Stomach (tissue), 9 donors: ENCODE data around the gene MPG. TPM values are rescaled to one million over a fixed set of nuclear protein-coding genes. Genes with fewer than 3 reads are reported as not detected.

Experiments used
- DNase-seq, 2 donors: peaks; one replicate each; pipeline versions ENCODE4 v3.0.0 to v3.0.0-alpha.2; 2013 to 2019
- H3K27ac ChIP-seq, 5 donors: fragments of 200-600 bp in 4 of 5; sonication (generic) in 4 of 5; one replicate each; pipeline ENCODE4 v1.5.1; 2013 to 2019; ENCODE audit warnings: mild to moderate bottlenecking in 1 of 5, moderate library complexity in 1 of 5
- H3K27me3 ChIP-seq, 3 donors: fragments of 200-600 bp; sonication (generic); one replicate each; pipeline ENCODE4 v1.5.1; 2017 to 2019; ENCODE audit warnings: mixed run types in 1 of 3
- H3K36me3 ChIP-seq, 4 donors: fragments of 200-600 bp; sonication (generic); 1 replicate in 3 of 4; 2 replicates in 1 of 4; pipeline ENCODE4 v1.5.1; 2016 to 2019
- H3K4me1 ChIP-seq, 4 donors: fragments of 200-600 bp; sonication (generic); one replicate each; pipeline ENCODE4 v1.5.1; 2016 to 2019
- H3K4me3 ChIP-seq, 4 donors: fragments of 200-600 bp; sonication (generic) in 3 of 4; one replicate each; pipeline ENCODE4 v1.5.1; 2016 to 2019; ENCODE audit warnings: mild to moderate bottlenecking in 1 of 4
- H3K9me3 ChIP-seq, 4 donors: fragments of 200-600 bp; sonication (generic); one replicate each; pipeline ENCODE4 v1.5.1; 2016 to 2019
- CTCF ChIP-seq, 7 experiments: fragments of 450-650 bp in 4 of 7; fragments of 200-600 bp in 3 of 7; sonication (generic) in 3 of 7; IDR thresholded peaks; one replicate each; pipeline ENCODE4 v1.5.1; 2016 to 2019; ENCODE audit warnings: antibody characterized with exemption in 7 of 7, control low read depth in 2 of 7, mild to moderate bottlenecking in 1 of 7
- EP300 ChIP-seq: sonication (generic); formaldehyde crosslinking; IDR thresholded peaks from one replicate; pipeline ENCODE4 v1.6.1; 2017; ENCODE audit warnings: antibody characterized with exemption
- POLR2A ChIP-seq, 4 donors: fragments of 450-650 bp; IDR thresholded peaks; one replicate each; pipeline ENCODE4 v1.6.1; 2016; ENCODE audit warnings: antibody characterized with exemption in 4 of 4, control low read depth in 2 of 4, mild to moderate bottlenecking in 1 of 4, moderate library complexity in 1 of 4
- POLR2AphosphoS5 ChIP-seq, 3 donors: sonication (generic); formaldehyde crosslinking; IDR thresholded peaks; one replicate each; pipeline ENCODE4 v1.6.1; 2016; ENCODE audit warnings: antibody characterized with exemption in 3 of 3
- WGBS, 5 donors: extraction: QIAGEN DNeasy Blood & Tissue Kit in 3 of 5; methylation state at CpG; one replicate each; pipeline versions ENCODE4 v1.1.5 to v1.1.7; 2013 to 2018; 5-methylcytosine and 5-hydroxymethylcytosine counted together
- intact Hi-C: fragments of 100-400 bp; cut with DNase I; formaldehyde crosslinking; loops from one replicate; pipeline ENCODE4 v1.15.1; 2023; ENCODE audit warnings: low total_unique reads
- polyA plus RNA-seq, 3 donors: library from polyadenylated mRNA; stranded (reverse); fragments of 200-250 nt; gene quantifications; one replicate each; pipeline ENCODE4 v1.2.3, GENCODE V29; 2013
- total RNA-seq, 5 donors: library from RNA; depleted of rRNA; stranded (reverse); fragments of >200 nt; gene quantifications; one replicate each; pipeline versions ENCODE4 v1.1.0 to v1.2.3, GENCODE V29; 2014 to 2016
- donor health status: healthy with polysubstance abuse.
- donor health status: Bipolar disorder and iron deficiency.
- donor health status: healthy.

The MPG gene
- total and polyA plus RNA-seq, 8 donors: 33.3 to 112 (median 89.3) TPM

GRCh38 chr16:104355-104754 is 26.3 kb downstream of the MPG start:
- WGBS, 5 donors: 83 to 89% (median 86%) methylated on average over 4 to 5 of the region's 5 CpGs
- H3K4me3 ChIP-seq: no peak overlapping the region
- H3K27ac ChIP-seq: no peak overlapping the region
- peaks cover 0 to 19% (median 7%) of the 10 kb centered on the region in 4 donors for H3K4me1 ChIP-seq
- no peak for TF ChIP-seq EP300
- TF ChIP-seq CTCF (IDR thresholded peaks at IDR 0.05): no peak
- no peak for TF ChIP-seq POLR2A (IDR thresholded peaks at IDR 0.05)
- TF ChIP-seq POLR2AphosphoS5 (IDR thresholded peaks at IDR 0.05): no peak
- H3K27me3 ChIP-seq: no peaks in the 10 kb centered on the region
- peaks cover 9 to 58% (median 44%) of the 10 kb centered on the region in 4 donors for H3K36me3 ChIP-seq
- DNase-seq: no peak
- intact Hi-C loops: no loop called here
- no peaks in the 10 kb centered on the region for H3K9me3 ChIP-seq

- WGBS, 5 donors: 78 to 88% (median 83%) methylated on average over 2 to 3 of the region's 3 CpGs
- Histone ChIP-seq H3K36me3 (peaks cover 11 to 62% (median 49%) of the 10 kb centered on the region in 4 donors), H3K27ac (no peak overlapping the region), H3K9me3 (no peaks in the 10 kb centered on the region), H3K4me1 (peaks cover 0 to 19% (median 7%) of the 10 kb centered on the region in 4 donors), H3K27me3 (no peaks in the 10 kb centered on the region), H3K4me3 (no peak overlapping the region)
- TF ChIP-seq EP300 (no peak), POLR2AphosphoS5 (IDR thresholded peaks at IDR 0.05) (no peak), CTCF (IDR thresholded peaks at IDR 0.05) (no peak), POLR2A (IDR thresholded peaks at IDR 0.05) (no peak)
- intact Hi-C loops: no loop called here
- DNase-seq: no peak
These were observed 26.9 kb downstream of the MPG start for GRCh38 chr16:104928-105327.

GRCh38 chr16:105521-105920 is 27.5 kb downstream of the MPG start:
- Histone ChIP-seq H3K27me3 (no peaks in the 10 kb centered on the region), H3K4me3 (no peak overlapping the region), H3K36me3 (peaks cover 11 to 63% (median 50%) of the 10 kb centered on the region in 4 donors), H3K4me1 (peaks cover 0 to 19% (median 7%) of the 10 kb centered on the region in 4 donors), H3K27ac (no peak overlapping the region), H3K9me3 (no peaks in the 10 kb centered on the region)
- DNase-seq: no peak
- TF ChIP-seq POLR2AphosphoS5 (IDR thresholded peaks at IDR 0.05) (no peak), POLR2A (IDR thresholded peaks at IDR 0.05) (no peak), EP300 (no peak), CTCF (IDR thresholded peaks at IDR 0.05) (no peak)
- intact Hi-C loops: no loop called here
- 89 to 96% (median 94%) methylated on average over 6 of the region's 6 CpGs for WGBS, 5 donors

- TF ChIP-seq POLR2AphosphoS5 (IDR thresholded peaks at IDR 0.05) (peak in 1 of 3 donors; percentile 63), POLR2A (IDR thresholded peaks at IDR 0.05) (no peak), EP300 (no peak), CTCF (IDR thresholded peaks at IDR 0.05) (peak in 5 of 7 experiments; percentile 59 to 83 (median 70))
- Histone ChIP-seq H3K27ac (no peak overlapping the region), H3K4me1 (peaks cover 0 to 18% (median 4%) of the 10 kb centered on the region in 4 donors), H3K9me3 (no peaks in the 10 kb centered on the region), H3K36me3 (peaks cover 20 to 75% (median 62%) of the 10 kb centered on the region in 4 donors), H3K27me3 (no peaks in the 10 kb centered on the region), H3K4me3 (no peak overlapping the region)
- WGBS, 5 donors: 26 to 34% (median 30%) methylated on average over 6 of the region's 6 CpGs
- DNase-seq: peak; percentile 68 to 91
- intact Hi-C loops: no loop called here
These were observed 28.7 kb downstream of the MPG start for GRCh38 chr16:106623-107324.
